OCI-LY1 (cell line): ENCODE results near the gene VPS11.

Experiments
- H2AFZ ChIP-seq: fragments of 200-600 bp; sonication (generic), shearing (Covaris generic); 2 replicates; pipeline ENCODE4 v1.6.0; 2014; ENCODE audit warnings: antibody characterized with exemption, mild to moderate bottlenecking, low read length
- H3F3A ChIP-seq: fragments of 200-600 bp; sonication (generic), shearing (Covaris generic); 2 replicates; pipeline ENCODE4 v1.6.0; 2014; ENCODE audit warnings: mild to moderate bottlenecking, antibody characterized with exemption, low read length, moderate library complexity; ENCODE audit not compliant: insufficient read depth
- H3K27ac ChIP-seq: fragments of 200-600 bp; sonication (generic); 2 replicates; pipeline ENCODE4 v1.5.1; 2014; ENCODE audit warnings: low read length, mixed run types, mild to moderate bottlenecking, low read depth; ENCODE audit not compliant: poor library complexity, severe bottlenecking
- H3K27me3 ChIP-seq: fragments of 200-600 bp; sonication (generic); 2 replicates; pipeline ENCODE4 v1.6.0; 2014; ENCODE audit warnings: antibody characterized with exemption, mild to moderate bottlenecking, low read length, moderate library complexity; ENCODE audit not compliant: insufficient read depth
- H3K36me3 ChIP-seq: fragments of 200-600 bp; sonication (generic); 2 replicates; pipeline ENCODE4 v1.6.1; 2014; ENCODE audit warnings: mild to moderate bottlenecking, antibody characterized with exemption, low read length, moderate library complexity, mixed read lengths; ENCODE audit not compliant: insufficient read depth
- H3K4me1 ChIP-seq: fragments of 200-600 bp; sonication (generic); 2 replicates; pipeline ENCODE4 v1.5.1; 2014; ENCODE audit warnings: mild to moderate bottlenecking, low read length, moderate library complexity; ENCODE audit not compliant: insufficient read depth, severe bottlenecking
- H3K4me2 ChIP-seq: fragments of 200-600 bp; sonication (generic), shearing (Covaris generic); 2 replicates; pipeline ENCODE4 v1.6.1; 2014; ENCODE audit warnings: low read length
- H3K4me3 ChIP-seq: fragments of 200-600 bp; sonication (generic); 2 replicates; pipeline ENCODE4 v1.5.1; 2014; ENCODE audit warnings: low read length, low read depth, mild to moderate bottlenecking, mixed read lengths; ENCODE audit not compliant: poor library complexity, severe bottlenecking
- H3K79me2 ChIP-seq: fragments of 200-600 bp; shearing (Covaris generic); 2 replicates; pipeline ENCODE4 v1.6.1; 2016; ENCODE audit warnings: mixed run types, low read length, mixed read lengths; ENCODE audit not compliant: insufficient read depth
- H3K9ac ChIP-seq: fragments of 200-600 bp; sonication (generic), shearing (Covaris generic); 2 replicates; pipeline ENCODE4 v1.6.1; 2014; ENCODE audit warnings: mild to moderate bottlenecking, low read length, mixed read lengths
- H3K9me2 ChIP-seq: fragments of 200-600 bp; sonication (generic), shearing (Covaris generic); 2 replicates; pipeline ENCODE4 v1.6.1; 2014; ENCODE audit warnings: low read depth, mild to moderate bottlenecking, low read length, mixed read lengths
- H3K9me3 ChIP-seq: fragments of 200-600 bp; shearing (Covaris generic); 2 replicates; pipeline ENCODE4 v1.6.1; 2014; ENCODE audit warnings: low read length, mixed read lengths
- H4K20me1 ChIP-seq: fragments of 200-600 bp; sonication (generic), shearing (Covaris generic); 2 replicates; pipeline ENCODE4 v1.6.0; 2016; ENCODE audit warnings: mild to moderate bottlenecking, low read length; ENCODE audit not compliant: insufficient read depth
- CTCF ChIP-seq: fragments of 200-600 bp; sonication (generic), shearing (Covaris generic); IDR thresholded peaks from 2 replicates; pipeline ENCODE4 v1.5.1; 2017; ENCODE audit warnings: mild to moderate bottlenecking, antibody characterized with exemption, low read length, moderate library complexity, mixed read lengths
- EZH2 ChIP-seq: fragments of 200-600 bp; sonication (generic), shearing (Covaris generic); IDR thresholded peaks from 2 replicates; pipeline ENCODE4 v1.8.0; 2017; ENCODE audit warnings: borderline replicate concordance, mixed run types, mild to moderate bottlenecking, antibody characterized with exemption, low read length, moderate library complexity, mixed read lengths

The VPS11 gene

GRCh38 chr11:119052163-119052814 is 15.3 kb upstream of the VPS11 start:
- H3K4me2 ChIP-seq, result no peak overlapping the region
- H4K20me1 ChIP-seq, result no peaks in the 10 kb centered on the region
- no peaks in the 10 kb centered on the region for H3K9me2 ChIP-seq
- peaks cover 85% of the 10 kb centered on the region for H3K36me3 ChIP-seq
- H3K27me3 ChIP-seq, result no peaks in the 10 kb centered on the region
- peaks cover 9% of the 10 kb centered on the region for H3K4me1 ChIP-seq
- TF ChIP-seq CTCF (no peak), EZH2 (no peak)
- no peaks in the 10 kb centered on the region for H3K9me3 ChIP-seq
- H3K9ac ChIP-seq, result no peak overlapping the region
- no peak overlapping the region for H3K27ac ChIP-seq
- H3K4me3 ChIP-seq, result no peak overlapping the region
- no peaks in the 10 kb centered on the region for H3F3A ChIP-seq
- no peak overlapping the region for H2AFZ ChIP-seq
- peaks cover 7% of the 10 kb centered on the region; the same call in 1 of the 2 replicates for H3K79me2 ChIP-seq

- Histone ChIP-seq H3K9me2 (no peaks in the 10 kb centered on the region), H3F3A (no peaks in the 10 kb centered on the region), H3K9ac (no peak overlapping the region), H3K36me3 (peaks cover 63% of the 10 kb centered on the region), H3K4me1 (peaks cover 17% of the 10 kb centered on the region), H3K4me3 (no peak overlapping the region), H3K9me3 (no peaks in the 10 kb centered on the region), H4K20me1 (no peaks in the 10 kb centered on the region), H2AFZ (no peak overlapping the region), H3K27ac (no peak overlapping the region), H3K79me2 (peaks cover 7% of the 10 kb centered on the region; the same call in 1 of the 2 replicates), H3K27me3 (no peaks in the 10 kb centered on the region), H3K4me2 (no peak overlapping the region)
- no peak for TF ChIP-seq CTCF
- TF ChIP-seq EZH2, result no peak
Observed at GRCh38 chr11:119054418-119054817, 13.2 kb upstream of the VPS11 start.

GRCh38 chr11:119055901-119056300 is 11.7 kb upstream of the VPS11 start:
- no peaks in the 10 kb centered on the region for H3F3A ChIP-seq
- H4K20me1 ChIP-seq, result no peaks in the 10 kb centered on the region
- H2AFZ ChIP-seq, result no peak overlapping the region
- H3K9me2 ChIP-seq, result no peaks in the 10 kb centered on the region
- peak overlapping the region; percentile 91 for H3K4me3 ChIP-seq
- peak overlapping the region; percentile 98 for H3K4me2 ChIP-seq
- peak overlapping the region; percentile 95 for H3K9ac ChIP-seq
- H3K27me3 ChIP-seq, result no peaks in the 10 kb centered on the region
- H3K9me3 ChIP-seq, result no peaks in the 10 kb centered on the region
- H3K4me1 ChIP-seq, result peaks cover 17% of the 10 kb centered on the region
- H3K79me2 ChIP-seq, result peaks cover 7% of the 10 kb centered on the region; the same call in 1 of the 2 replicates
- peaks cover 49% of the 10 kb centered on the region for H3K36me3 ChIP-seq
- no peak for TF ChIP-seq EZH2
- TF ChIP-seq CTCF, result peak; percentile 18; the same call in 1 of the 2 replicates
- H3K27ac ChIP-seq, result peak overlapping the region; percentile 44
